PC-9 (cell line): ENCODE data around the gene HAL. TPM values are rescaled to one million over a fixed set of nuclear protein-coding genes. Genes with fewer than 3 reads are reported as not detected.
A peak's percentile ranks its signal among the peaks of the same experiment; 100 is the strongest.

Experiments used
- BruUV-seq: library from RNA; stranded (reverse); fragments of 400-500 nt; replicated peaks from 2 replicates; lab custom pipeline; 2021; lab: Mats Ljungman, UMichigan
- CTCF ChIA-PET: fragments of 300-600 bp; sonication (Branson Sonifier 250); formaldehyde crosslinking; loops from one replicate; lab custom pipeline; 2022; ENCODE audit warnings: antibody characterized with exemption; lab: Charles Lee
- POLR2A ChIA-PET: fragments of 300-600 bp; sonication (Branson Sonifier 250); formaldehyde crosslinking; loops from one replicate; lab custom pipeline; 2022; ENCODE audit warnings: antibody characterized with exemption; ENCODE audit not compliant: unreplicated experiment; lab: Charles Lee
- DNase-seq, 2 experiments: peaks; one replicate each; pipeline versions ENCODE4 v3.0.0 to v3.0.0-alpha.2; 2015 to 2022; ENCODE audit warnings: mixed read lengths in 1 of 2
- H2AFZ ChIP-seq: fragments of 200-600 bp; sonication (generic); 2 replicates; pipeline ENCODE4 v1.8.1; 2017; ENCODE audit warnings: antibody characterized with exemption
- H3F3A ChIP-seq: fragments of 200-600 bp; sonication (generic); 2 replicates; pipeline ENCODE4 v1.8.1; 2017; ENCODE audit warnings: antibody characterized with exemption, mild to moderate bottlenecking, low read depth; ENCODE audit not compliant: insufficient read depth
- H3K27ac ChIP-seq: fragments of 200-600 bp; sonication (generic); 2 replicates; pipeline ENCODE4 v1.6.1; 2016; ENCODE audit warnings: mixed run types
- H3K27me3 ChIP-seq: fragments of 200-600 bp; sonication (generic); 2 replicates; pipeline ENCODE4 v1.6.1; 2016; ENCODE audit warnings: low read depth, mixed run types; ENCODE audit not compliant: insufficient read depth
- H3K36me3 ChIP-seq: fragments of 200-600 bp; sonication (generic); 2 replicates; pipeline ENCODE4 v1.6.1; 2016; ENCODE audit warnings: low read depth, mixed run types
- H3K4me1 ChIP-seq: fragments of 200-600 bp; sonication (generic); replicated peaks from 2 replicates; pipeline ENCODE4 v1.6.1; 2016; ENCODE audit warnings: mixed run types; ENCODE audit not compliant: insufficient read depth
- H3K4me2 ChIP-seq: fragments of 200-600 bp; sonication (generic); 2 replicates; pipeline ENCODE4 v1.6.1; 2017; ENCODE audit warnings: mixed run types
- H3K4me3 ChIP-seq: fragments of 200-600 bp; sonication (generic); 2 replicates; pipeline ENCODE4 v1.6.1; 2016; ENCODE audit warnings: mixed run types
- H3K79me2 ChIP-seq: fragments of 200-600 bp; sonication (generic); 2 replicates; pipeline ENCODE4 v1.6.1; 2017; ENCODE audit warnings: low read depth, mixed run types
- H3K9me2 ChIP-seq: fragments of 200-600 bp; sonication (generic); 2 replicates; pipeline ENCODE4 v1.8.1; 2017; ENCODE audit warnings: mild to moderate bottlenecking; ENCODE audit not compliant: insufficient read depth
- H3K9me3 ChIP-seq: fragments of 200-600 bp; sonication (generic); 2 replicates; pipeline ENCODE4 v1.8.1; 2016; ENCODE audit warnings: low read depth; ENCODE audit not compliant: insufficient read depth
- H4K20me1 ChIP-seq: fragments of 200-600 bp; sonication (generic); 2 replicates; pipeline ENCODE4 v1.8.1; 2017; ENCODE audit not compliant: insufficient read depth
- CTCF ChIP-seq: fragments of 200-600 bp; sonication (generic); conservative IDR thresholded peaks from 2 replicates; pipeline ENCODE4 v1.6.1; 2017; ENCODE audit warnings: mixed run types, antibody characterized with exemption, mild to moderate bottlenecking, moderate library complexity
- EZH2 ChIP-seq: fragments of 200-600 bp; sonication (generic); IDR thresholded peaks from 2 replicates; pipeline ENCODE4 v1.8.0; 2017; ENCODE audit warnings: antibody characterized with exemption, low read depth
- intact Hi-C: fragments of 100-400 bp; cut with micrococcal nuclease; formaldehyde crosslinking; loops from one replicate; pipeline ENCODE4 v1.10.0; 2022; ENCODE audit not compliant: unreplicated experiment
- total RNA-seq: library from RNA; stranded (reverse); gene quantifications from 2 replicates; pipeline ENCODE4 v1.2.3, GENCODE V29; 2021

Gene HAL
- total RNA-seq, 1 experiment from 2014 or later, result 1.3 TPM

GRCh38 chr12:96034621-96035282 lies 38.6 kb upstream of the HAL start:
- Histone ChIP-seq H3K4me3 (peak overlapping the region; percentile 86), H4K20me1 (peaks cover 6% of the 10 kb centered on the region; the same call in 1 of the 2 replicates), H3K9me2 (no peaks in the 10 kb centered on the region), H2AFZ (peak overlapping the region; percentile 74), H3K4me1 (peaks cover 32% of the 10 kb centered on the region), H3K27ac (peak overlapping the region; percentile 77), H3K27me3 (no peaks in the 10 kb centered on the region), H3K9me3 (no peaks in the 10 kb centered on the region), H3K36me3 (no peaks in the 10 kb centered on the region), H3K79me2 (peaks cover 52% of the 10 kb centered on the region), H3K4me2 (peak overlapping the region; percentile 94), H3F3A (peaks cover 3% of the 10 kb centered on the region; the same call in 1 of the 2 replicates)
- TF ChIP-seq CTCF, result no peak
- TF ChIP-seq EZH2, result no peak
- intact Hi-C loops, result no loop called here
- BruUV-seq, result TSS peak; percentile 58
- ChIA-PET CTCF (no interaction called here), POLR2A (interaction anchor here (0.5 to 0.7 kb wide), 3 partner anchors 76 to 1021 kb away, joined by 4 to 9 read pairs (median 6); no protein-coding TSS in a partner anchor)
- DNase-seq, result peak in 1 of 2 experiments; percentile 12

- CTCF ChIA-PET, result interaction anchor here (0.5 to 0.6 kb wide), 2 partner anchors 9 to 1029 kb away, joined by 3 to 13 read pairs; no protein-coding TSS in a partner anchor
- Histone ChIP-seq H3K4me2 (peak overlapping the region; percentile 94), H3K4me3 (peak overlapping the region; percentile 86), H3F3A (peaks cover 3% of the 10 kb centered on the region; the same call in 1 of the 2 replicates), H3K9me2 (no peaks in the 10 kb centered on the region), H3K36me3 (no peaks in the 10 kb centered on the region), H3K4me1 (peaks cover 32% of the 10 kb centered on the region), H3K27me3 (no peaks in the 10 kb centered on the region), H3K27ac (peak overlapping the region; percentile 77), H3K9me3 (no peaks in the 10 kb centered on the region), H2AFZ (no peak overlapping the region), H4K20me1 (peaks cover 6% of the 10 kb centered on the region; the same call in 1 of the 2 replicates), H3K79me2 (peaks cover 53% of the 10 kb centered on the region)
- DNase-seq, result no peak
- TF ChIP-seq CTCF (no peak), EZH2 (no peak)
- BruUV-seq, result no TSS peak
- intact Hi-C loops, result no loop called here
- POLR2A ChIA-PET, result no interaction called here
These were observed 37.6 kb upstream of the HAL start for GRCh38 chr12:96033549-96034389.

GRCh38 chr12:96029826-96030225 lies 33.7 kb upstream of the HAL start:
- Histone ChIP-seq H4K20me1 (peaks cover 13% of the 10 kb centered on the region; the same call in 1 of the 2 replicates), H3K9me3 (no peaks in the 10 kb centered on the region), H2AFZ (no peak overlapping the region), H3K79me2 (peaks cover 50% of the 10 kb centered on the region), H3K4me1 (peaks cover 32% of the 10 kb centered on the region), H3K36me3 (peaks cover 26% of the 10 kb centered on the region), H3K27me3 (no peaks in the 10 kb centered on the region), H3K9me2 (no peaks in the 10 kb centered on the region), H3F3A (0 out of 2 replicates have a peak, but pooled peaks cover 3% of the 10 kb centered on the region), H3K4me3 (no peak overlapping the region), H3K4me2 (no peak overlapping the region), H3K27ac (no peak overlapping the region)
- POLR2A ChIA-PET, result no interaction called here
- BruUV-seq, result no TSS peak
- no peak for TF ChIP-seq EZH2
- TF ChIP-seq CTCF, result no peak
- intact Hi-C loops, result no loop called here
- DNase-seq, result no peak
- CTCF ChIA-PET, result no interaction called here
